RWPE1 (cell line): ENCODE measurements around the gene HHLA2.
"Not testable (repeated sequence)": the region's sequence is repeated elsewhere in the genome, so short reads cannot be mapped to it uniquely, and the experiment has no call there.

Source experiments
- CTCF ChIA-PET: fragments of 350-600 bp; sonication (Branson Sonifier 250); formaldehyde crosslinking; extraction: SDS; loops from one replicate; lab custom pipeline; 2021; lab: Yijun Ruan, JAX
- POLR2A ChIA-PET: fragments of 400-600 bp; formaldehyde crosslinking; extraction: SDS; loops from one replicate; lab custom pipeline; 2020; ENCODE audit warnings: antibody characterized with exemption; ENCODE audit not compliant: low non-redundant PET; lab: Yijun Ruan, JAX
- DNase-seq: peaks from one replicate; pipeline ENCODE4 v3.0.0; 2012; ENCODE audit warnings: low spot score
- H3K27ac ChIP-seq: fragments of 450-650 bp; 2 replicates; pipeline ENCODE4 v1.5.1; 2017
- CTCF ChIP-seq: fragments of 450-650 bp; conservative IDR thresholded peaks from 2 replicates; pipeline ENCODE4 v1.5.1; 2017; ENCODE audit warnings: low read depth, mild to moderate bottlenecking

HHLA2 gene

DNA sequence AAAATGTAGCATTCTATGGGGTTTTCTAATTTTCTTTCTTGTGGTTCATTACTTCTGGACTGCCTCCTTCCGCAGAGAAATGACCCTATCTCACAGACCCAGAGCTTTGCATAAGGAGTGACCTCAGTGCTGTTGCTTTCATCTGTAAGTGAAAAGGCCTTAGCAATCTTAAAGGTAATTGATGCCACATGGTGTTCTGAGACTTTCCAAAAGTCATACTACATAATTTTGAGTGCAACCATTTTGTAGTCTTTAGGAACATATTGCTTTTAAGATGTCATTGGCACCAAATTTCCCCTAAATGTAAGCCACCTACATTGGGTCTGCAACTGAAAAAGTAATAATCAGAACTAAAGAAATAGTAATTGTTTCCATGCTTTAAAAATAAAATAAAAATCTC is 9.2 kb upstream of the HHLA2 start:
- no peak for TF ChIP-seq CTCF
- no peak for DNase-seq
- H3K27ac ChIP-seq = no peak overlapping the region
- CTCF ChIA-PET = interaction anchor here (0.6 kb wide), 1 partner anchor 18 kb away, joined by 3 read pairs; no protein-coding TSS in a partner anchor
- POLR2A ChIA-PET = no interaction called here

GRCh38 chr3:108288193-108288592 is 8.2 kb upstream of the HHLA2 start:
- H3K27ac ChIP-seq, POLR2A ChIA-PET, DNase-seq: not testable (repeated sequence)
- CTCF ChIA-PET = interaction anchor here (0.6 kb wide), 1 partner anchor 503 kb away, joined by 3 read pairs; no protein-coding TSS in a partner anchor

GRCh38 chr3:108289159-108289558 is 7.2 kb upstream of the HHLA2 start:
- no peak overlapping the region for H3K27ac ChIP-seq
- POLR2A ChIA-PET = no interaction called here
- CTCF ChIA-PET = no interaction called here
- no peak for DNase-seq
- TF ChIP-seq CTCF = no peak

DNA sequence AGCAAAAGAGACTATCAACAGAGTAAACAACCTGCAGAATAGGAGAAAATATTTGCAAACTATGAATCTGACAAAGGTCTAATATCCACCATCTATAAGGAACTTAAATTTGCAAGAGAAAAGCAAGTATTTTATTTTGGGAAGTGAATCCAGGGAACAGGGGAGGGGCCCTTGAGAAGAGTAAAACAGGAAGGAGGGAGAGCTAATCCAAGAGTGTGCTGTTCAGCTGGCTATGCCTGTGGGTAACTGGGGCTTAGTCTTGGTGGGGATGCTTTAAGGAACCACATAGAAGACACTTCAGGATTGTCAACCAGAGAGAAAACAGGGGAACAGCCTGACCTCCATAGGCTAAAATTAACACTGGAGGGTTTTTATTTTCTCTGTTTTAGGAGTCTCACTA is 3.9 kb upstream of the HHLA2 start:
- ChIA-PET POLR2A (no interaction called here), CTCF (no interaction called here)
- TF ChIP-seq CTCF = no peak
- no peak overlapping the region for H3K27ac ChIP-seq
- no peak for DNase-seq

DNA sequence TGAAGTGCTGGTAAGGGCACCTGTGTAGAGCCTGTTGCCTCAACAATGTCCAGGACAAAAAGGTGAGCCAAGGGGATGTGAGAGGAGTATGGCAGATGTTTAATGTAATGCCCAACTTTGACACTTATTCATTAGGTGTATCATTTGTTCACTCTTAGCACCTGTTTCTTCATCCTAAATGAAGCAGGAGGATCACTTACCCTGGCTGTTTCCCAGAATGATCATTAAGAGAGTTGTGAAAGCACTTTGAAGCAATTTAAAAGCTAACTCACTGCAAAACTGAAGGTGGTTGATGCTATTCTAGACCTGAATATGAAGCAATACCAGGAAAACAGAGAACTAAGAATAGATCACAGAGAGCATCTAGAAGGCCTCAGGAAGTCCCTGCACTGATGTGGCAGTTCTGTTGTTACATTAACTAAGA is 3.4 kb upstream of the HHLA2 start:
- POLR2A ChIA-PET = no interaction called here
- CTCF ChIA-PET = no interaction called here
- DNase-seq = no peak
- no peak overlapping the region for H3K27ac ChIP-seq
- TF ChIP-seq CTCF = no peak

DNA sequence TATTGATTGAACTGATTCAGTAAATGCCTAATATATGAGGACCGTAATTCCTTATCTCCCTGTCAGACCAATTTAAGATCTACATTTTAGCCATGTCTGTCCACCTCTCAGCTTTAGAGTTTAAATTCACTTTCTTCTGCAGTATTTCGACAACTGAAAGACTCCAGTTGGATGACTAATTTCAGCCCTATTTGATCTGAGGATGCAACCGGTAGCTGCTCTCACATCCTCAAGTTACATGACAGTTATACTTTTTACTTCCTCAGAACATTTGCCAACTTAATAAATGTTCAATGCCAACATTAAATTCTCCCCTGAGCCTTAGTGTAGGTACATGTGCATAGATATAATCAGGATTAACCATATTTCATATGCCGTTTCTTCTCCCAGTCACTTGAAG is 2.5 kb upstream of the HHLA2 start:
- POLR2A ChIA-PET = no interaction called here
- CTCF ChIA-PET = no interaction called here
- H3K27ac ChIP-seq = no peak overlapping the region
- no peak for TF ChIP-seq CTCF
- no peak for DNase-seq

DNA sequence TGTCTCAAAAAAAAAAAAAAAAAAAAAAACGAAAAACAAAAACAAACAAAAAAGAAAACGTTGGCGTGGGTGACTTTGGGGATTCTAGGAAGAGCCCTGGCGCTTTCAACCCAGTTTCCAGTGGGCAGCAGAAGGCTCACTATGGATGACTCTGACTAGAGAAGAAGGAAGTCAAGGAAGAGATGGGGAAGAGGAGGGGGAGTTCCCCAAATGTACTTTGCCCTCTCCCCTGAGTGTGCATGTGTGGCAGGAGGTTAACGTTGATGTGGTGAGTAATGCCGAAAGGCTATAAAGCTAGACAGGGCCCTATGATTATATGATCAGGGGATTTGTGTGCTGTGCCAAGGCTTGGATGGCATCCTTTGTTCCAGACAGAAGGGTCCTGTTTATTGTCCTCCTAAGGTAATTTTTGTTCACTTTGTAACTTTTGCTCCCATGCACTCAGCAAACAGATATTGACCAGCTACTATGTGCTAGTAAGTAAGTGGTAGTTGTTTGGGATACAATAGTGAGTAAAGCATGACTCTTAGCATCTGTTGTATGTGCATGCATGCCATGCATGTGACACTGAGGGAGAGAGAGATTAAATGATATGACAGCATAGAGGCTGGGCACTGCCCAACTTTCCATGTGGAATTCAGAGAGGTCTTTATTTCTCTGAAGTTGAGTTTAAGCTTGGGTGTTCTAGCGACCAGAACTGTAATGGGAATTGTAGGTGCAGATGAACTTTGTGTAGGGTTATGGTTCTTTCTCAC is 750 bp upstream of the HHLA2 start:
- POLR2A ChIA-PET = no interaction called here
- H3K27ac ChIP-seq = no peak overlapping the region
- TF ChIP-seq CTCF = no peak
- CTCF ChIA-PET = interaction anchor here (0.5 kb wide), 1 partner anchor 14 kb away, joined by 3 read pairs; no protein-coding TSS in a partner anchor
- DNase-seq = no peak
